ENCODE data around the gene LZTS3. TPM values are rescaled to one million over a fixed set of nuclear protein-coding genes. Genes with fewer than 3 reads are reported as not detected.

The LZTS3 gene
- total and polyA plus RNA-seq, 10 of the 15 experiments (the other 5 are each of a cell fraction or from before 2014, with no cell fraction given): 0.03 to 0.90 (median 0.22) TPM

GRCh38 chr20:3137492-3137891 is 35.9 kb downstream of the LZTS3 start (continued):
- TF ChIP-seq RUNX3 (IDR thresholded peaks at IDR 0.05; ENCODE audit: low read length): no peak
- no peak for TF ChIP-seq ESRRA (IDR thresholded peaks at IDR 0.05; ENCODE audit: low read length)
- no peak for TF ChIP-seq SMAD5 (IDR thresholded peaks at IDR 0.05; ENCODE audit: low read depth)
- no peak for TF ChIP-seq EGR1 (IDR thresholded peaks at IDR 0.05; ENCODE audit: borderline replicate concordance in 1 of 2, low read depth in 2 of 2, low read length in 2 of 2)
- TF ChIP-seq HDAC6 (IDR thresholded peaks at IDR 0.05; ENCODE audit: unreplicated experiment): no peak
- TF ChIP-seq MTA3 (IDR thresholded peaks at IDR 0.05; ENCODE audit: borderline replicate concordance, low read length): no peak
- no peak for TF ChIP-seq ZNF384 (IDR thresholded peaks at IDR 0.05; ENCODE audit: borderline replicate concordance, low read depth, low read length)
- TF ChIP-seq TAF1 (IDR thresholded peaks at IDR 0.05; ENCODE audit: borderline replicate concordance, low read depth, low read length): no peak

- no peaks in the 10 kb centered on the region for H3K9me3 ChIP-seq (replicated peaks; ENCODE audit: control insufficient read depth, insufficient read depth, low read length)
- no peaks in the 10 kb centered on the region; the same call in none of the 2 replicates for H3K79me2 ChIP-seq (ENCODE audit: control insufficient read depth, insufficient read depth, low read length)
- H3K9ac ChIP-seq (ENCODE audit: control insufficient read depth, insufficient read depth, low read length): no peak overlapping the region
- intact Hi-C loops (cut with micrococcal nuclease; ENCODE audit: unreplicated experiment): no loop called here
- TF ChIP-seq PML (IDR thresholded peaks at IDR 0.05; ENCODE audit: low read length): no peak
- no peak for TF ChIP-seq BMI1 (IDR thresholded peaks at IDR 0.05; ENCODE audit: borderline replicate concordance)
- TF ChIP-seq CEBPB (IDR thresholded peaks at IDR 0.05; ENCODE audit: borderline replicate concordance in 1 of 2, low read depth in 2 of 2, low read length in 2 of 2): no peak
- no peak for TF ChIP-seq MTA2 (IDR thresholded peaks at IDR 0.05; ENCODE audit: low read depth)
- no peak for TF ChIP-seq CBFB (IDR thresholded peaks at IDR 0.05; ENCODE audit: low read depth)
- TF ChIP-seq ZNF592 (IDR thresholded peaks at IDR 0.05): no peak
- no peak for TF ChIP-seq BACH1 (IDR thresholded peaks at IDR 0.05; ENCODE audit: borderline replicate concordance)
- no peak for TF ChIP-seq NR2C2 (IDR thresholded peaks at IDR 0.05; ENCODE audit: borderline replicate concordance, control insufficient read depth, insufficient read length, low read depth)
- no peak for TF ChIP-seq SREBF1 (IDR thresholded peaks at IDR 0.05; ENCODE audit: low read length)
- no peak for TF ChIP-seq MTA3 (IDR thresholded peaks at IDR 0.05; ENCODE audit: borderline replicate concordance, low read length)
- no peak for TF ChIP-seq FOXM1 (IDR thresholded peaks at IDR 0.05; ENCODE audit: low read depth, low read length)
- TF ChIP-seq TCF3 (IDR thresholded peaks at IDR 0.05; ENCODE audit: borderline replicate concordance, insufficient read depth, low read depth, low read length): no peak
- ChIA-PET CTCF (interaction anchor here (0.9 kb wide), 1 partner anchor 83 kb away, joined by 3 read pairs; no protein-coding TSS in a partner anchor), SMC1A (ENCODE audit: uncharacterized antibody, unreplicated experiment) (no interaction called here), POLR2A (no interaction called here), RAD21 (ENCODE audit: unreplicated experiment) (no interaction called here)
- no peak for DNase-seq (ENCODE audit: low read depth, low spot score)
- no peaks in the 10 kb centered on the region; a peak in 1 of 4 replicates for H3K36me3 ChIP-seq (ENCODE audit: control insufficient read depth in 2 of 2, insufficient read depth in 2 of 2, low read length in 1 of 2)
- ATAC-seq: no peak
- no peaks in the 10 kb centered on the region for H3K27me3 ChIP-seq (replicated peaks in 1 of 2; ENCODE audit: control insufficient read depth in 2 of 2, insufficient read depth in 2 of 2, low read length in 1 of 2)
- H3K4me1 ChIP-seq (ENCODE audit: control insufficient read depth, insufficient read depth, low read length): no peaks in the 10 kb centered on the region
- H3K27ac ChIP-seq (ENCODE audit: control insufficient read depth, insufficient read depth): no peak overlapping the region
- H2AFZ ChIP-seq (ENCODE audit: control insufficient read depth, low read depth, low read length): no peak overlapping the region
- in situ Hi-C loops (cut with MboI): no loop called here
- FAIRE-seq: no peak
- 97% methylated on average over 5 of the region's 5 CpGs for WGBS (ENCODE audit: insufficient coverage, insufficient replicate concordance, low lambda C conversion rate, missing lambda C conversion rate)
- no TSS peak for BruUV-seq (replicated peaks)
- no peak overlapping the region for H3K4me3 ChIP-seq
- no peak overlapping the region for H3K4me2 ChIP-seq (ENCODE audit: control insufficient read depth, insufficient read depth)
- no peaks in the 10 kb centered on the region for H4K20me1 ChIP-seq (ENCODE audit: control insufficient read depth, insufficient read depth)
These were observed 37.8 kb downstream of the LZTS3 start for GRCh38 chr20:3135507-3136070.
